NCI-H524 treated with DMSO at 0.1 percent for 48 hours (cell line): ENCODE measurements around the gene SMARCA2.
A peak's percentile ranks its signal among the peaks of the same experiment; 100 is the strongest.

ENCODE experiments used
- DNase-seq: peaks from one replicate; lab custom pipeline; 2025; lab: John Stamatoyannopoulos, UW

SMARCA2 gene

DNA sequence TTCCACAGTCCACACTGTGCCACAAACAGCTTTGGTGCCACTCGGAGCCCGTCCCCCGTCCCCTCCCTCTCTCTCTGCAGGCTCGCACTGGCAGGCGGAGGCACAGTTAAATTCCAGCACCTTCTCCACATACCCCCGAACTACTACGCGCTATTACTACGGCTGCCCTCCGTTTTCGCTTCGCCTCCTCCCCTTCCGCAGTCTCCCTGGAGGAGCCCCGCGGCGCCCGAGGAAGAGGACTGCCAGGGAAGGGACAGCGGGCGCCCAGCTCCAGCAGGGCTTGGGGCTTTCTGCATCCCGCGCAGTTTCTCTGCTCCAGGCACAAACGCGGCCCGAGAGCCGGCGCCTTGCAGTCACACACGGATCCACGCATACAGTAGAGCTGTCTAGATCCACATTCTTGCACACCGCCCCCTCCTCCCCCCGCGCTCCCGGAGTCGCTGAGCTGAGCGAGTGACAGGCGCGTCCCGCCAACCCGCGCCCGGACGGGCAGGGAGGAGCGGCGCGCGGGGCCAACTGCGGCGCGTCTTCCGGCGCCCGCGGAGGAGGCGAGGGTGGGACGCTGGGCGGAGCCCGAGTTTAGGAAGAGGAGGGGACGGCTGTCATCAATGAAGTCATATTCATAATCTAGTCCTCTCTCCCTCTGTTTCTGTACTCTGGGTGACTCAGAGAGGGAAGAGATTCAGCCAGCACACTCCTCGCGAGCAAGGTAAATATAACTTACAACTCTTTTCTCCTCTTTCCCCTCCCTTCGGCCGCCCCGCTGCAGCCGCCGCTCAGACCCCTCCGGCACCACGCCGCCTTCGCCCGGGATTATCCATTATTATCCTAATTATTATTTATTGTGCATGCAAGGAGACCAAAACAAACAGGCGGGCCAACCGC lies at the start of gene SMARCA2:
Gene SMARCA2 (plus strand): TSS at position 652 of the 885 bp plus-strand sequence. CDS start 13,676 bp downstream, outside the sequence.
- DNase-seq = peak; percentile 71

DNA sequence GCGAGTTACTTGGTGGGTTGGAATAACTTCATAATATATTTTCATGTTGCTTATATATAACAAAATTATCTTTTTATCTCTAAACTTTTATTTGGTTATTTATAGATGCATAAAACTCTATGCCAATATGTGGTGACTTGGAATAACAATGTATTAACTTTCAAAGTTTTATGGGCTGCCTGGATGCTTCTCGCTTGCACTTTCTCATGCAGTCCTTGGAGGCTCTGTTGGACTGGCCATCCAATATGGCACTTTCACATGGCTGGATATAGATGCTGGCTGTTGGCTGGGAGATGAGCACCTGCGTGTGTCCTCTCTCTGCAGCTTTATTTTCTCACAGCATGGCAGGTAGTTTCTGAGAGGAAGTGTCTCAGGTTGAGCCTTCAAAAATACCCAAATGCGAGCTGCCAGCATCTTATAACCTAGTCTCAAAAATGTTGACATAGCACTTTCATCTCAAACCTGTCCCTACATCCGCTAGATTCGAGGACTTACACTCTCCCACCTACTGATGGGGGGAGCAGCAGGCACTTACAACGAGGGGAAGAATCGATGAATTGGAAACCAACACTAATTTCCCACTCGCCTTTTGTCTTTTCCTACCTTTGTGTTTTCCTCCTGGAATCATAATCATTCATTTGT lies 48.3 kb upstream of the SMARCA2 start:
- no peak for DNase-seq

GRCh38 chr9:1969160-1969559 lies 46.0 kb upstream of the SMARCA2 start:
- no peak for DNase-seq

GRCh38 chr9:1969898-1970297 lies 45.2 kb upstream of the SMARCA2 start:
- DNase-seq = no peak

GRCh38 chr9:1972672-1973071 lies 42.5 kb upstream of the SMARCA2 start:
- DNase-seq = no peak

- no peak for DNase-seq
These were observed 38.1 kb upstream of the SMARCA2 start for GRCh38 chr9:1977026-1977425.

- DNase-seq = peak; percentile 87
These were observed 36.2 kb upstream of the SMARCA2 start for GRCh38 chr9:1978941-1979340.

DNA sequence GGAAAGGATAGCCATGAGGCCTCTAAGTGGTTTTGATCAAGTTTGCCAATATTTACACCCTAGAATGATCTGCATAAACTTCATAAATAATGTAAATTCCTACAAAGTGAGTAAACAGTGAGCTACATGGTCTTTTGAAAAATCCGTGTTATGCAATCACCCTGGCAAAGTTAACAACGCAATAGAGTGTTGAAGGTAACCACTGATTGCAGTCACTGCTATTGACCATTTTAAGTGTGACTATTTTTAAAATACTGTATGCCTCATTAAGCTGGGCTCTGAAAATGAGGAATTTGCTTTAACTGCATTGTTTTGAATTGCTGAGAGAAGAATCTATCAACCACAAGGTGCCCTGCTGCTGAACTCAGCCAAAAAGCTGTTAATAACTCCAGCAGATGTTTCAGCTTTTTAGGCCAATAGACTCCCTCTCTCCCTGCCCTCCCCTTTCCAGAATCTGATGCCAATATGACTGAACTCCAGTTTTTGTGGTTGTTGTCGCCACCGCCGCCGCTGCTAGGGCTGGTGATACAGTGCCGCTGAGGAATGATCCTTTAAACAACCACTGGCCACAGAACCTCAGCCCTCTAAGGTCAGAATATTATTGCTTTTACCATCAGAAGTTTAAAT lies 35.3 kb upstream of the SMARCA2 start:
- peak; percentile 52 for DNase-seq

DNA sequence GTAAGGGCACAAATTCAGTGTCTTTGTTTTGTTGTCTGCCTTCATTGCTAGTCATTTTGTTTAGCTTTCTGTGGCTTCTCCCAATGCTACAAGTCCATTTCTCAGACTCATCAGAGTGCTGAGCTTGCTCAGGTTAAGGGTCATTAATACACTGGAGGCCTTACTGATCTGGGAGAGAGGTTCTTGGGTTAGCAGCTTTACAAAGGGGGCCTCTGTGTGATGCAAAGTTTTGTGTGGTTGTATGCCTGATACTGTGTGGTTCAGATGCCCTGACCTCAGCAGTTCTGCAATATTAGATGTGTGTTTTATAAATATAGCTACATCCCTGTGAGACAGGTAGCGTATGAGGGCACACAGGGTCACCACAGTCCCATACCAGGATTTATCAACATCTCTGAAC lies 34.8 kb upstream of the SMARCA2 start:
- no peak for DNase-seq

GRCh38 chr9:1982074-1982473 lies 33.1 kb upstream of the SMARCA2 start:
- peak; percentile 28 for DNase-seq

DNA sequence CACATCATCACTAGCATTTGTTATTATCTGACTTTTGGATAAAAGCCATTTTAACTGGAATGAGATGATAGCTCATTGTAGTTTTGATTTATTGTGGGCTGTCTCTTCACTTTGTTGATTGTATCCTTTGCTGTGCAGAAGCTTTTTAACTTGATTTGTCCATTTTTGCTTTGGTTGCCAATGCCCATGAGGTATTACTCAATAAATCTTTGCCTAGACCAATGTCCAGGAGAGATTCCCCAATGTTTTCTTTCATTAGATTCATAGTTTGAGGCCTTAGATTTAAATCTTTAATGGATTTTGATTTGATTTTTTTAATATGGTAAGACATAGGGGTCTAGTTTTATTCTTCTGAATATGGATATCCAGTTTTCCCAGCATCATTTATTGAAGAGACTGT lies 28.8 kb upstream of the SMARCA2 start:
- no peak for DNase-seq

GRCh38 chr9:1989500-1989899 lies 25.6 kb upstream of the SMARCA2 start:
- DNase-seq = no peak

GRCh38 chr9:1994180-1994579 lies 21.0 kb upstream of the SMARCA2 start:
- no peak for DNase-seq

- DNase-seq = no peak
These were observed 20.1 kb upstream of the SMARCA2 start for GRCh38 chr9:1995084-1995483.

DNA sequence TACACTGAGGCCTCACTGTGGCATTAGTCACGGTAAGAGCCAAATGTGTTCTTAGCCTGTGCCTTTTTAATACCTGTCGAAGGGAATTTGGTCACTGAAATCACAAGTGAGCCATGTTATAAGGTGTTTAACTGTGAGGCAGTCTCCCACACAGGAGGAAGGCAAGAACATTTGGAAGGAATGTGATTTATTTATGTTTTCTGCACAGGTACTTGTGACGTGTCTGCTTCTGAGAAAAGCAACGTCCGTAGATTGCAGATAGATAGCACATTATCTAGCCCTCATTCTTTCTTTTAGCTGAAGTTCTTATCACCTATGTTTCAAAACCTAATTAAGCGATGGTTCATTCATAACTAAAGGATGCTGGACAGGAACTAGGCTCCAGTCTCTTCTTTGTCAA lies 19.0 kb upstream of the SMARCA2 start:
- DNase-seq = no peak

DNA sequence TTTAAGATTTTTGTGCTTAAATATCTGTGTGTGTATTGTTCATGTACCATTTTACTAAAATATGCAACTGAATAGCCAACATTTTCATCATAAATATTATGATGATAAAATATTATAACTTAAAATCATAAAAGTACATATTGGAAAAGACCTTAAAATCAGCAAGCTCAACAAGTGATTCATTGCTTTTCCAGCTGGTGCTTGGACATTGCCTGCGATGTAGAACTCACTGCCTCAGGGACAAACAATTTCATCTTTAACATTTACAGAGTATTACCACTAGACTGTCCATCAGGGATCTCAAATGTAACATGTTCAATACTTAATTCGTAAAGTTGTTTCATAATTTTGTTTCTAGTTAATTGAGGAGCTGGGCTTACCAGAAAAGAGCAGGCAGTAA lies 17.5 kb upstream of the SMARCA2 start:
- no peak for DNase-seq

- no peak for DNase-seq
These were observed 17.0 kb upstream of the SMARCA2 start for GRCh38 chr9:1998111-1998510.

DNA sequence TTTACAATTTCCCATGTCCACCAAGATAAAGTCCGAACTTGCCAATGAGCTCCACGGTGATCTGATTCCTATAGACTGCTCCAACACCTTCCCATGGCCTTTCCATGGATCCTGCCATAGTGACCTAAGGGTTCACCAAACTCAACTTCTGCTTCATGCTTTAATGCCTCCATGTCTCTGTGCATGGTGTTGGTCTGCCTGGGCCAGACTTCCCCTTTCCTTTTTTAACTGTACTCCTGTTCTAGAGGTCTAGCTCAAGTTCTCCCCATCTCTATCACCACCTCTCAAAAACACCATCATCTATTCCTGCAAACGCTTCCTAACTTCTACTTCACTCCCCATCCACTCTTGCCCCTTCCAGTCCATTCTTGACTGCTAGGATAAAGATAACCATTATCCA lies 14.8 kb upstream of the SMARCA2 start:
- DNase-seq = no peak

DNA sequence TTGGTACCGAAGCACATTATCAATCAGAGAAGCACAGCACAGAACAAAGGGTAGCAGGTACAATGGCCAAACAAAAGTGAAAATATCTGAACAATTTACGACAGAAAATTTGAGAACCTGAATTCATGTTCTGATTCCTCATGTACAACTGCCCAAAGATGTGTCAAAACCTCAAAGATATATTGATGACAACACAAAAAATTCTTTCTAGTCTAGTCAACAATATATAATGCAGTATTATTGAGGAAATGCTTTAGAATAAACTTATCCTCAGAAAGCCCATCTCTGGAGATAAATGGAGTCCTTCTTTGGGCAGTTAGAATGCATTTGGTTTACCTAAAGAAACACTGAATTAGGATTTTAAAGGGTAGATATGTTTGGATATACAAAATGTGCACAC lies 6.8 kb upstream of the SMARCA2 start:
- DNase-seq = no peak

DNA sequence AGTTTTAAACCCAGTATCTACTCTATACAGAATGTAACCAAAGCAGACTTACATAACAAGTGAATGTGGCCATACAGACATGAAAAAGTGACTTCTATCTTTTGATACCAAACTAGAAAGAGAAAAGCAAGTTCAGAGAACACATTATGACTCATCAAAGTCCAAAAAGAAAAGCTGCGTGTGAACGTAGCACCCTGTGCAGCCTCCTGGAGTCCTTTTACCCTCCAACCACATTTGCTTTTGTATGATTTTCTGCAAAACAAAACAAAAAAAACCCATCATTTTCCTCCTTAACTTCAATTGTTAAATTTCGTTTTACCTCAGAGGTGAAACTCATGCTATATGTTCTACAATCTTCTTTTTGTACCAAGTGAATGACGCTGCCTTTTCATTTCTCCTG lies 2.8 kb upstream of the SMARCA2 start:
- no peak for DNase-seq

GRCh38 chr9:2013743-2014475 lies 1.2 kb upstream of the SMARCA2 start:
- no peak for DNase-seq
